Measurements from ENCODE around the gene PARD3. TPM values are rescaled to one million over a fixed set of nuclear protein-coding genes. Genes with fewer than 3 reads are reported as not detected.

The PARD3 gene
- total and polyA plus RNA-seq, 2 donors (not counting 1 experiment from before 2014, with no cell fraction given): 24.0 to 46.4 TPM

DNA sequence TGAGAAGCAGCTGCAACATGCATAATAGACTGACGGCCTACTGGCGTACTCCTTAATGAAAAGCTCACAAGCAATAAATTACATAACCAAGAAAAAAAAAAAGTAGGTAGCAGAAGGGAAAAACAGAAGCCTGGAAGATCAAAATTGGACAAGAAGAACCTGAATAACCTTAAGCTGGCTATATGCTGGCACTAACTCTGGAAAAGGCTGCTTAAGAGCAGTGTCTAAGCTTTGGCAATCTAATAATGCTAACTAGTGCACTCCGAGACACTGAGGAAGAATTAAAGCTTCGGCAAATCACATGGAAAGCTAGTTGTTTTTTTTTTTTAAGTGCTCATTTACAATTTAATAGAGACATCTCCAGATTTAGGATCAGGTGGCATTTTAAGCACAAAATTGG is 441.9 kb downstream of the PARD3 start:
- H3K4me3 ChIP-seq (replicated peaks in 1 of 4; ENCODE audit: control extremely low read depth in 1 of 4, insufficient read depth in 1 of 4, low read depth in 3 of 4, low read length in 4 of 4): no peak overlapping the region

GRCh38 chr10:34372509-34372908 is 442.6 kb downstream of the PARD3 start:
- H3K4me3 ChIP-seq (replicated peaks in 1 of 4; ENCODE audit: control extremely low read depth in 1 of 4, insufficient read depth in 1 of 4, low read depth in 3 of 4, low read length in 4 of 4): no peak overlapping the region
- no peak for TF ChIP-seq EZH2 (IDR thresholded peaks at IDR 0.05; ENCODE audit: low read length, missing control alignments)
- TF ChIP-seq CTCF (conservative IDR thresholded peaks at IDR 0.05 in 1 of 2, IDR thresholded peaks at IDR 0.05 in 1 of 2; ENCODE audit: low read depth in 1 of 2, low read length in 2 of 2): no peak
- H3K27me3 ChIP-seq (ENCODE audit: control insufficient read depth, insufficient read depth, low read length): no peaks in the 10 kb centered on the region

More for the DNA sequence above, 441.9 kb downstream of the PARD3 start:
- Histone ChIP-seq H3K36me3 (ENCODE audit: control insufficient read depth, insufficient read depth, low read length) (no peaks in the 10 kb centered on the region), H4K20me1 (ENCODE audit: control insufficient read depth, extremely low read depth, insufficient read depth, low read length) (no peaks in the 10 kb centered on the region), H3K79me2 (ENCODE audit: control insufficient read depth, insufficient read depth, low read length) (no peaks in the 10 kb centered on the region), H3K27ac (ENCODE audit: insufficient read depth, low read length) (no peak overlapping the region), H3K27me3 (ENCODE audit: control insufficient read depth, insufficient read depth, low read length) (no peaks in the 10 kb centered on the region), H3K4me1 (ENCODE audit: control insufficient read depth, extremely low read depth, insufficient read depth, low read length) (no peaks in the 10 kb centered on the region), H3K9me3 (ENCODE audit: control insufficient read depth, insufficient read depth, low read depth, low read length) (no peaks in the 10 kb centered on the region), H2AFZ (ENCODE audit: low read length) (no peak overlapping the region), H3K4me2 (ENCODE audit: extremely low read depth, insufficient read depth, low read length) (no peak overlapping the region), H3K9ac (ENCODE audit: insufficient read depth, low read length) (no peak overlapping the region)
- TF ChIP-seq EZH2 (IDR thresholded peaks at IDR 0.05; ENCODE audit: low read length, missing control alignments): no peak
- TF ChIP-seq CTCF (conservative IDR thresholded peaks at IDR 0.05 in 1 of 2, IDR thresholded peaks at IDR 0.05 in 1 of 2; ENCODE audit: low read depth in 1 of 2, low read length in 2 of 2): no peak
- no peak for DNase-seq (ENCODE audit: low read depth in 2 of 2)

DNA sequence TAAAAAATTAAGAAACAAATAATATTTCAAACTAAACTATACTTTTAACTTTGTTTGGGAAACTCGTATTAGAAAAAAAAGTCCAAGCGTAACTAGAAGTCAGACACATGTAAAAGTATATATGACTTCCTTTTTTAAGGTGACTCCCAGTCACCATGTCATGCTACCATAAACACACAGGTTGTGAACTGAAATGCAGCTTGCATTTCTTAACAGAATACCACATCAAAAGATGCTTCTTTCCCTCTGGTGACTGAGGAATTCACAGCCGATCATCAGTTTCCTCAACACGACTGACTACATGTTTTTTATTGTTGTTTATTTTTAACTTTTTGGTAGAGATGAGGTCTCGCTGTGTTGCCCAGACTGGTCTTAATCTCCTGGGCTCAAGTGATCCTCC is 445.0 kb downstream of the PARD3 start:
- no peak overlapping the region for H2AFZ ChIP-seq (ENCODE audit: low read length)
- no peaks in the 10 kb centered on the region for H3K79me2 ChIP-seq (ENCODE audit: control insufficient read depth, insufficient read depth, low read length)
- no peaks in the 10 kb centered on the region for H3K4me1 ChIP-seq (ENCODE audit: control insufficient read depth, extremely low read depth, insufficient read depth, low read length)
- H3K36me3 ChIP-seq (ENCODE audit: control insufficient read depth, insufficient read depth, low read length): no peaks in the 10 kb centered on the region
- no peaks in the 10 kb centered on the region for H3K27me3 ChIP-seq (ENCODE audit: control insufficient read depth, insufficient read depth, low read length)
- H4K20me1 ChIP-seq (ENCODE audit: control insufficient read depth, extremely low read depth, insufficient read depth, low read length): no peaks in the 10 kb centered on the region
- H3K9me3 ChIP-seq (ENCODE audit: control insufficient read depth, insufficient read depth, low read depth, low read length): no peaks in the 10 kb centered on the region
- DNase-seq (ENCODE audit: low read depth in 2 of 2): no peak
- no peak for TF ChIP-seq CTCF (conservative IDR thresholded peaks at IDR 0.05 in 1 of 2, IDR thresholded peaks at IDR 0.05 in 1 of 2; ENCODE audit: low read depth in 1 of 2, low read length in 2 of 2)
- no peak for TF ChIP-seq EZH2 (IDR thresholded peaks at IDR 0.05; ENCODE audit: low read length, missing control alignments)
- no peak overlapping the region for H3K9ac ChIP-seq (ENCODE audit: insufficient read depth, low read length)
- no peak overlapping the region for H3K4me2 ChIP-seq (ENCODE audit: extremely low read depth, insufficient read depth, low read length)
- H3K27ac ChIP-seq (ENCODE audit: insufficient read depth, low read length): no peak overlapping the region
- H3K4me3 ChIP-seq (replicated peaks in 1 of 4; ENCODE audit: control extremely low read depth in 1 of 4, insufficient read depth in 1 of 4, low read depth in 3 of 4, low read length in 4 of 4): no peak overlapping the region

More at GRCh38 chr10:34372509-34372908, 442.6 kb downstream of the PARD3 start:
- H3K79me2 ChIP-seq (ENCODE audit: control insufficient read depth, insufficient read depth, low read length): no peaks in the 10 kb centered on the region
- H3K9ac ChIP-seq (ENCODE audit: insufficient read depth, low read length): no peak overlapping the region
- H3K4me1 ChIP-seq (ENCODE audit: control insufficient read depth, extremely low read depth, insufficient read depth, low read length): no peaks in the 10 kb centered on the region
- H3K9me3 ChIP-seq (ENCODE audit: control insufficient read depth, insufficient read depth, low read depth, low read length): no peaks in the 10 kb centered on the region
- H3K36me3 ChIP-seq (ENCODE audit: control insufficient read depth, insufficient read depth, low read length): no peaks in the 10 kb centered on the region
- H2AFZ ChIP-seq (ENCODE audit: low read length): no peak overlapping the region
- no peak overlapping the region for H3K27ac ChIP-seq (ENCODE audit: insufficient read depth, low read length)
- no peaks in the 10 kb centered on the region for H4K20me1 ChIP-seq (ENCODE audit: control insufficient read depth, extremely low read depth, insufficient read depth, low read length)
- H3K4me2 ChIP-seq (ENCODE audit: extremely low read depth, insufficient read depth, low read length): no peak overlapping the region
- no peak for DNase-seq (ENCODE audit: low read depth in 2 of 2)

Data from fibroblast of lung (primary cell).